ENCODE measurements around the gene MEN1.

MEN1 gene

DNA sequence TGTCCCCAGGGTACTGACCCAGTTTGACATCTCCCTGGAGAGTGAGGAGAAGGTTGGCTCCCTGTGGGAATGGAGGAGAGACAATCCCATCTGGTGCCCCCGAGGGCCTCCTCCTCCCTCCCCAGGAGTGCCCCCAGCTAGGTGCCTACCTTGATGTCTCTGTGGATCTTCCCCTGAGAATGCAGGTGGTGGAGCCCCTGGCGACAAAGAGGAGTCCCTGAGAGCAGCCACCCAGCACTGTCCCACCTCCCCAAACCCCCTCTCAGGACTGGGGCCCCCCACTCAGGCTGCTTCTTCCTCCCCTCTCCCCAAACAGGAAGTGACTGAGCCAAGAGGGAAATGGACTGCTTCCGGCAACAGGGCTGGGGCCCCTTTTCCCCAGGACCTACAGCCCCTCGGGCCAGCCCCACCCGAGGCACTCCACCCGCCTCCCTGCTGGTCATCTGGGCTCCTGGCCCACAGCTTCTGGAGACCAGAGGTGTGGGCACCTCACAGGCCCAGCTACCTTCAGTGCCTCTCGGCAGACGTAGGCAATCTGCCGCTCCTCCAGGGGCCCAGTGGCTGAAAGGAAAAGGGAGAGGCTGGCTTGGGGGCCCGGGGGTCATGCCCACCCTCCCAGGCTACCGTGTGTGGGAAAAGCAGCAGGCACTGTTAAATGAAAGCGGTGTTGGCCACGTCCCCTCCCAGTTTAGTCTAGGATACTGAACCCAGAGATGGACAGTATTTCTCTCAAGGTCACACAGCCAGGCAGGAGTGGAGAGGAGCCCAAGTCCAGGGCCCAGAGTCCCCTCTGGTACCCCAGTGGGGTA lies 8.6 kb downstream of the MEN1 start:
- DNase-seq (ENCODE audit: low read depth in 2 of 2) = no peak

DNA sequence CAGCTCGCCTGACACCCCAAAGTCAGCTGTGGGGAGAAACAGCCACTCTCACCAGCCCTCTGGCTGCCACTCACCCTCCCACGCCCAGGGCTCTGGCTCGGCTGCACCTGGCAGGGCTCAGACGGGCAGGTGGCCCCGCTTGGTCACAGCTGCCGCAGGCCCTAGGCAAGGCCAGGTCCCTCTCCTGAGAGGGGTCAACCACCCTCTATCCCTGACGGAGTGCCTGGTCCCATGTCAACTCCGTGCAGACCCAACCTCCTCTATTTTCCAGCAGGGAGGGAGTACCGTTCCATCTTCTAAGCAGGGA lies 9.2 kb downstream of the MEN1 start:
- no peak for DNase-seq (ENCODE audit: low read depth in 2 of 2)

DNA sequence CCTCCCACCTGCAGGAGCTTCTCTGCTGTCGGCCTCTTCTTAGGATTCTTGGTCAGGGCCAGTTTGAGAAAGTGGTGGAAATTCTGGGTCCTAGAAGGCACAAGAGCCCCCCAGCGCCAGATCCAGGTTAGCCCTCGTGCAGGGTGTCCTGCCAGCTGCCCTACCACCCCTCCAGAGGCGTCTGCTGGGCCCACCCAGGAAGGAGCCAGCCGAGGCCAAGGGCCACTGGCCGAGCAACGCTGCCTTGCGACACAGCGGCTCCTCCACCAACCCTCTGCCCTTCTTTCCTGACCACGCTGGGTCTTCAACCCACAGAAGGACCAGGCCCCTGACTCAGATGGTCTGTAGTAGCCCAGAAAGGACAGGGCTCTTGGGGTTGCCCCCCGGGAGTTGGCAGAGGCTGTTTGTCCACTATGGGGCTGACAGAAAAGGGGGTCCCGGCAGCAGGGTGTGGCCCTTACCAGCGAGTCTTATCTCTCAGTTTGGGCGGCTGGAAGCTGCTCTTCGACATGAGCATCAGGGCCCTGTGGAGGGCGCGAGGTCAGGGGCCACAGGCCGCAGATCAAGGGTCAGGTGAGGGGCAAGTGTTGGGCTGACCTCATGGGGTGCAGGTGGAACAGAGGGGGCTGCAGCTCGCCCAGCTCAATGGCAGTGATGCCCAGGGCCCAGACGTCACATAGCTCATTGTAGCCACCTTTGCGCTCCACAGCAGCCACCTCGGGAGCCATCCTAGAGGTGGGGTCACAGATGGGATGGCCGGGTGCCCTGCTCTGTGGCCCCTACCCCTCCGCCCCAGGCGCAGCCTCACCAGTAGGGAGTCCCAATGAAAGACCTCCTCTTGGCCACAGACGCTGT lies 9.8 kb downstream of the MEN1 start:
- DNase-seq (ENCODE audit: low read depth in 2 of 2) = no peak

DNA sequence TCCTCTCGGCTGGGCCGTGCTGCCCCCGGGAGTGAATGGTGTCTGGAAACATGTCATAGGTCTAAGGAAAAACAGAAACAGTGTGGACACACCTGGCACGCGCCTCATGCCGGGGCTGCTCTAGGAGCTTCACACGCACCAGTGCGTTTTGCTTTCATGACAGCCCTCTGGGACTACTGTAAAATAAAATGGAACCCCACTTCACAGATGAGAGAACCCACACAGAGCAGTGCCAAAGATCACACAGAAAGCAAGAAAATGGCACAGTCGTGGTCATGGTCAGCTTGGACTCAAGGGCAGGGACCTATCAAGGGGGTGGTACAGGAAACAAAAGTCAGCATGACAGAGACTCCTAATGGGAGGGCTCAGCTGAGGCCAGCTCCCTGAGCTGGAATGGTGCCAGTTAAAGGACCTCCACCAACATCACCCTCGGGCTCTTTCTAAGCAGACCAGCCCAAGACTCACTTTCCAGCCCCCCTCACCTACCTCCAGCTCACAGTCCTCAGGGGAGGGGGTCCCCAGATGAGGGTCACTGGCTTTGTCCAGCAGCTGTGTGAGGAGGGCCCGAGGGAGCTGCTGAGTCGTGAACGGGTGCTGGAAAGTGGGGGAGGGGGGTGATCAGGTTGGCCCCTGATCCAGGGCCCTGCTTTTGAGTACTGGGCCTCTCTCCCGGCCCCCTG lies 10.6 kb downstream of the MEN1 start:
- DNase-seq (ENCODE audit: low read depth in 2 of 2) = no peak

DNA sequence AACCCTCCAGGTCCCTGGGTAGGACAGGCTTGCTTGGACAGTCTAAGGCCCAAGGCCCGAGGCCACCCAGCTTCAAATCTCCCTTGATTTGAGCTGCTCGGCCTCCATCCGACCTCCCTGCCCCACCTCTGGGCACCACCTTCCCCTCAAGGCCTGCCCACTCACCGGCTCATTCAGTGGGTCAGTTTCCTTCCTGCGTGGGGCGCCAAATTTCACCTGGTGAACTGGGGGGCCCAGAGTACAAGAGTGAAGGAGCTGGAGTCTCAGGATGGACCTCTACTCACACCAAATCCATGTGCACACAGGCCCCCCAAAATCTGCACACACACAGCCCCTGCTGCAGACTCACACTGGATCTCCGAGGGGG lies 11.1 kb downstream of the MEN1 start:
- DNase-seq (ENCODE audit: low read depth in 2 of 2) = no peak

DNA sequence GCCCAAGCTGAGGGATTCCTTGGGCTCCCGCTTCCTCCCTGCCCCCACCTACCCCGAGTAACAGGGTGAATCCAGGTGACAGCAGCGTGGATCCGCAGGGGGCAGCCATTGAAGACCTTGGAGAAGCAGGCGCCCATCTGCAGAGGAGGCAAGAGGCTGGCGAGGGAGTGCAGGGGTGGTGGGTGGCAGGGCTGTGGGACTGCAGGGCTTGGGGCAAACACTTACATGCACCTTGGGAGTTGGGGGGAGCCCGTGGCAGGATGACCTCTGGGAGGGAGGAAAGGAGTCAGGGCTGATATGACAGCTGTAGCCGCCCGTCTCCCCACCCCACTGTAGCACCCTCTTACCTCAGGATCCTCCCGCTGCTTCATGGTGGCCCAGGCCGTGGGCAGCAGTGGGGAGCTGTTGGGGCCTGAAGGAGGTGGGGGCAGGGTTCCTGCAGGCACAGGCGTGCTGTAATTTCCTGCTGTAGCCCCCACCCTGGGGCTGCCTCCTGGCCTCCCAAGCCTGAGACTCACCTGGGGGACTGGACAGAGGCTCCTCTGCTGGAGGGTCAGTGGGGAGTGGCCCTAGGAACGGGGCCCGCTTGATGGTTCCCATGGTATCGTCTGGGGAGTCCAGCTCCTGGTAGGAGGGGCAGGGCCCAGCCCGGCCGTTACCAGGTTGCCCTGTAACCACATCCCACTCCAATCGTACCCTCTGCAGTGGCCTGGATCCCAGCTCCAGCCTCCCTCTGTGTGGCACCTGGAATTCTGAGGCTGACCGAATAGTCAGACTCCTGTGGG lies 13.4 kb downstream of the MEN1 start:
- no peak for DNase-seq (ENCODE audit: low read depth in 2 of 2)

DNA sequence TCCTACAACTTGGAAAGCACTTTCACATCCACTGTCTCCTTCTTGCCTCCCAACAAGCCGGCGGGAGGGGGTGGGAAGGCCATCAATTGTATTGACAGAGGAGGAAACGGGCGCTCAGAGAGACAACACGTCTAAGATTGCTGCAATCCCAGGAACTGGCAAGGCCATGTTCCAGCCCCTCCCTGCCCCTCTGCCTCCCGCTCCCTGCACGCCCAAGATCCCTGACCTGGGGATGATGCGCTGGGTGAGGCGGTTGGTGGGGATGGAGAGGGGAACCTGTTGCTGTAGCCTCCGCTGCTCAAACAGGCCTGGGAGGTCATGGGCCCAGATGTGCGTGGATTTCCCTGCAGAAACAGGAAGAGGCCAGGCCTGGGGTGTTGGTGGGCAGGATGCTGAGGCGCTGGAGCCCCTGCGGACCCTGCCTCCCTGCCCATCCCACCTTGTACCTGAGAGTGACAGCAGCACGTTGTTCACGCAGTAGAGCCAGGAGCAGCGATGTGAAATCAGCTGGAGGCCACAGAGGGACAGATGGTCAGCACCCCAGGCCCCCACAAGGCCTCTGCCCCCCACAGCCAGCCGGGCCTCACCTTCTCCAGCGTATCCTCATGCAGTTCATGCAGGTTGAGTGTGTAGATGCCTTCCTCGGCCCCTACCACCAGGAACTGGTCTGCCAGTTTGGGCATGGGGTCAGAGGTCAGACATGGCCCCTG lies 14.1 kb downstream of the MEN1 start:
- DNase-seq (ENCODE audit: low read depth in 2 of 2) = no peak

DNA sequence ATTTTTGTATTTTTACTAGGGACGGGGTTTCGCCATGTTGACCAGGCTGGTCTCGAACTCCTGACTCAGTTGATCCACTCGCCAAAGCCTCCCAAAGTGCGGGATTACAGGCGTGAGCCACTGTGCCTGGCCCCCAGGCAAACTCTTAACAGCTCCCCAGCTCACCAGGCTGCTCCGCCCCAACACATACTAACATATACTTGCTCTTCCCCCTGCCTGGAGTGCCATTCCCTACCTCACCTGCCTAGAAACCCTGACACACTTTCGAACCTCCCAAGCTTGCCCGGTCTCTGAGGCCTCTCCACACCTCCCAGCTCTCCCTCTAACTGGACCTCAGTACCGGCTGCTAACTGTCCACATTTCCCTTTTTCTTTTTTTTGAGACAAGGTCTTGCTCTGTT lies 15.8 kb downstream of the MEN1 start:
- DNase-seq (ENCODE audit: low read depth in 2 of 2) = no peak

DNA sequence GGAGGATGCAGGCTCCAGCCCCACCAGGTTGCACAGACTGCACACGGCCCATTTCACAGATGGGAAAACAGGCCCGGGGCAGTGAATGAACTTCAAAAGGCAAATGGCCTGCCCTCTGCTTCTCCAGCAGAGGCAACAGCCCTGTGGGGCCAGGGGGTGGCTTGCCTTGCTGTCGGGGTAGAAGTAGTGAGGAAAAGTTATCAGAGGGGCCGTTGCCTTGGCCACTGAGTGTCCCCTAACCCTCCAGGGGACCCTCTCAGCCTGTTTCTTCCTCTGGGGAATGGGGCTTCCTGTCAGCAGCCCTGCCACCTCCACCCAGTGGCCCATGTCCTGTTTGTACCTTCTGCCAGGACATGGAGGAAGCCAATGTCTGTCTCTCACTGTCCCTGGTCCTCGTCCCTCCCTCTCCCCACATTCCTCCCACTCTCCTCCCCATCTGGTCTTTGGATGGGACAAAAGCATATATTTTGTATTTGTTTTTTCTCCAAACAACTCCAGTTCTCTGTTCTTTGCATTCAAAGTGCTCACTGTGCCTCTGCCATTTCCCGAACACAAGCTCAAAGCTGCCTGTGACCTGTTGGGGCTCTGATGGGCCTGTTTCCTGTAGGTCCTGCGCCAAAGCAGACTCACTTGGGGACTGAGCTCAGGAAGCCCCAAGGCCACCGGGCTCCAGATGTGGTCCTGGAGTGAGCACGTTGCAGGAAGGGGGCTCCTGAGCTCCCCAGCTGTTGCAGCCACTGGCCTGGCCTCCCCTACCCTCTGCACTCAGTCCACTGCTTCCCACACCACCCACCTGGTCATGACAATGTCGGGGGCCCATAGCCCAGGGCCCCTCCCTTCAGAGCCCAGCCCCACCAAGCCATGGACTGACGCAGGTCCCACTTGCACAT lies 16.8 kb downstream of the MEN1 start:
- no peak for DNase-seq (ENCODE audit: low read depth in 2 of 2)

DNA sequence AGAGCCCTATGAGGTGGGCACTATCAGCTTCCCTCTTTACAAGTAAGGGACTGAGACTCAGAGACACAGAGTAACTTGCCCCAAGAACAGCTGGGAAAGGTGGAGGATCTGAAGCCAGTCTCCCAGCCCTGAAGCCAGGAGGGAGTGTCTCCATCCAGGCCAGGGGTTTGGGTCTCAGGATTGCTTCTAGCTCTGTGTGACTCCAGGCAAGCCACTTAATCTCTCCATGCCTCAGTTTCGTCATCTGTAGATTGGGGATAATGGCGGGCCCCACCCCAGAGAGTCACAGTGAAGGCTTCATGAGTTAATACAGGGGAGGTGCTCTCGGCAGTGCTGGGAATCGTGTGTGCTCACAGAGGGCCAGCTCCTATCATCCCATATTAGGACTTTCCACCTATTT lies 17.9 kb downstream of the MEN1 start:
- no peak for DNase-seq (ENCODE audit: low read depth in 2 of 2)

DNA sequence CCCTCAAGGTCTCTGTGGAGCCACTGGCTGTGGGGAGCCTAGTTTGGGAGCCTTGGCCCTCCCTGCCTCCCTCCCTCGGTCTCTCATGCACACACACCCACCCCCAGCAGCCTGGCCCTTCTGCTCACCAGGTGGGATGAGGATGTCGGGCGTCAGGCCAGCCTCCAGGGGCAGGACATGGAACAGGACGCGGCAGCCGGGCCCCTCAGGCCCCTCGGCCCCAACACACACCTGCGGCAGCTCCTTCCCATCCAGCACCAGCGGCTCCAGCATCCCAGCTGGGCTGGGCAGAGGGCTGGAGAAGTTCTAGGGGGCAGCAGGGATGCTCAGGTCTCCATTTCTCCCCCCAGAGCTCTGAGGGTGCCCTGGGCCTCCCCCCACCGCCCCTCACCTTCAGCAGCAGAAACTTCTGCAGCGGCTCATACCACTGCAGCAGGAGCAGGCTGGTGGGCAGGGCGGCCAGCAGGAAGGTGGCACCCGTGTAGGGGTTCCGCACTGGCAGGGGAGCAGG lies 18.5 kb downstream of the MEN1 start:
- no peak for DNase-seq (ENCODE audit: low read depth in 2 of 2)

DNA sequence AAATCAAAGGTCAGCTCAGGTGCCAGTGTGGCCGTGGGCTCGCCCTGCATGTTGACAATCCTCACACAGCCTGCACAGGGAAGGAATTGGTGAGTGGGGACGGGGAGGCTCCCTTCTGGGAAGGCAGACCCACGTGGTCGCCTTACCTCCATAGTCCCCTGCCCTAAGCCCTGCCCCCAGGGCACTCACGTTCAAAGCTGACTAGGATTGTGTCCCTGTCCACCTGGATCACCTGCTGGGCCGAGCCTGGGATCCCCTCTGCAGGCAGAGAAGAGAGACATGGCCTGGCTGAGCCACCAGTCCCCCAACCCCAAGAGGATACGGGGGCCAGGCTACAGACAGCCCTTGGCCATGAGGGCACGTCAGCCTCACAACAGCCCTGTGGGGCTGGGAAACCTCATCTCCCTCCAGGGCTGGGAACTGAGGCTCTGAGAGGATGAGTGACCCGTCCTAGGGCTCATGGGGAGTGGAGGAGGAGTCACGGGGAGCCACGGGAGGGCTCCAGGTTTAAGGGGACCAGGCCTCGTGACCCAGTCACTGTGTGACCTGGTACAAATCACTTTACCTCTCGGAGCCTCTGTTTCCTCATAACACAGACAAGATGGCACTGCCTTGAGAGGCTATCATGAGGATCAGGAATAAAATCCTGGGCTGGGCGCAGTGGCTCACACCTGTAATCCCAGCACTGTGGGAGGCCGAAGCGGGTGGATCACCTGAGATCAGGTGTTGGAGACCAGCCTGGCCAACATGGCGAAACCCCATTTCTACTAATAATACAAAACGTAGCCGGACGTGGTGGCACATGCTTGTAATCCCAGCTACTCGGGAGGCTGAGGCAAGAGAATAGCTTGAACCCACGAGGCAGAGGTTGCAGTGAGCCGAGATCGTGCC lies 19.9 kb downstream of the MEN1 start:
- no peak for DNase-seq (ENCODE audit: low read depth in 2 of 2)

DNA sequence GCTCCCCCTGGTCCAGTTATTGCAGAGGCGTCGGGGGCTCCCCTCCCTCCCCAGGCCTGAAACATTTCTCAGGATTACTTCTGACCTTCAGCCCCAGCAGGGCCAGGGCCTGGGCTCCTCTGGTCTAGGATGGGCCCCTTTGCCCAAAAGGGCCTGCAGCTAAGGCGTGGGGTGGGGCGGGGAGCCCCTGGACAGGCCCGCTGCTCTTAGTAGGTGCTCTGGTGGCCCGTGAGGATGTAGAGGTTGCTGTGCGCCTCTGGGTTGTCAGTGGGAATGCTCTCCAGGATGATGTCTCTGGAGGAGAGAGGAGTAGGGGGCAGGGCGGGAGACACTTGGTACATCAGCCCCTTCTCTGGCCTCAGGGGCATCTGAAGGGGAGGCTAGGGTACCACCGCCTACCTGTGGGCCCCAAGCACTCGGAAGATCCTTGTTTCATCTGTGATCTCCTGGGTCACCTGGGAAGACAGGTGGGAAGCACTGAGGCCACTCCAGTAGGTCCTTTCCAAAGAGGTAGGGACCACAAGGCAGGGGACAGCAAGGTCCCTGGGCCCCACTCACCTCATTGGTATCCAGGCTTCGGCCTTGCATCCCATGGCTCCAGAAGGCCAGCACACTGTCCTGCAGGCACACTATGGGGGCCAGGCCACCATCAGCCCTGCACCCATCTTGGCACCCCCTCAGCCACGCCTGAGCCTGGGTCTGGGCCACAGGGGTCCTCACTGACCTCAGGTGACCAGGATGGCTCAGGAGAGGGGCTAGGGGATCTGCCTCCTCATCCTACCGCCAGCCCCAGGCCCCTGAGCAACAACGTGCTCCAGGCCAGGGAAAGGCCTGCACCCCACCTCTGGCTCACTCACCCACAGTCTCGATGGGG lies 20.8 kb downstream of the MEN1 start:
- no peak for DNase-seq (ENCODE audit: low read depth in 2 of 2)

DNA sequence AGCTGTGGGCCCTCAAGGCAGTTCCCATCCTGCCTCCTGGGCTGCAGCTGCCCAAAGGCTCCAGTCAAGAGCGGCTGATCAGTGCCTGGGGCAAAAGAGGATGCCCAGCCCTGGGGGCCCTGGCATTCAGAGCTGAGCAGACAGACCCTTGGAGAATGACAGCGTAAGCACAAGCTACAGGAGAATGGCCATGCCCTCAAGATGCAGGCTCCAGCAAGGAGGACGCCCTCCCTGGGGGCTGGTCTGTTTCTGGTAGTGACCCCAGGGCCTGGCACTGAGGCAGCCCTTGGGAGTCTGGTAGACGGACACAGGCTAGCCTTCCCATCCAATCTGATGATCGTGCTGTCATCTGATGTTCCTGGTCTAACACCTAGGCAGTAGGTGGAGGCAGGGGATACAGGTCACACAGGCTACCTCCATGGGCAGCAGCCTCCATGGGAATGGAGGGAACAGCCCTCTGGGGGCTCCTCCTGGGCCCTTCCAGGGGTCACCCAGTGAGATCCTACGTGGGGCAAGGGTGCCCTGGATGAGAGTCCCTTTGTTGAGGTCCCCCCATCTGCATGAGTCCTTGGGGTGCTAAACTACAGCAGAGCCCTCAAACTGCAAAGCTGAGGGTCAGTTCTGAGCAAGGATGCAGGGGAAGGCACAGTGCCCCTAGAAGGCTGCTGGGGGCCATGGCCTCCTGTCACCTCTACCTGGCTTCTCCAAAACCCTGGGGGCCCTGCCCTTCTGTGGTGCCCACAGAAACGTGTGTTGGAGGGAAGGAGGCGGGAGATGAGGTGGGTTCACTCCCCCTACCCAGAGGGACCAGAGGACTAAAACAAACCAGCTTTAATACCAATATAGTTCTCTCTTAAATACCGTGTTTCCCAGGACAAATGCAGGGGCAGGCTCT lies 21.8 kb downstream of the MEN1 start:
- no peak for DNase-seq (ENCODE audit: low read depth in 2 of 2)

DNA sequence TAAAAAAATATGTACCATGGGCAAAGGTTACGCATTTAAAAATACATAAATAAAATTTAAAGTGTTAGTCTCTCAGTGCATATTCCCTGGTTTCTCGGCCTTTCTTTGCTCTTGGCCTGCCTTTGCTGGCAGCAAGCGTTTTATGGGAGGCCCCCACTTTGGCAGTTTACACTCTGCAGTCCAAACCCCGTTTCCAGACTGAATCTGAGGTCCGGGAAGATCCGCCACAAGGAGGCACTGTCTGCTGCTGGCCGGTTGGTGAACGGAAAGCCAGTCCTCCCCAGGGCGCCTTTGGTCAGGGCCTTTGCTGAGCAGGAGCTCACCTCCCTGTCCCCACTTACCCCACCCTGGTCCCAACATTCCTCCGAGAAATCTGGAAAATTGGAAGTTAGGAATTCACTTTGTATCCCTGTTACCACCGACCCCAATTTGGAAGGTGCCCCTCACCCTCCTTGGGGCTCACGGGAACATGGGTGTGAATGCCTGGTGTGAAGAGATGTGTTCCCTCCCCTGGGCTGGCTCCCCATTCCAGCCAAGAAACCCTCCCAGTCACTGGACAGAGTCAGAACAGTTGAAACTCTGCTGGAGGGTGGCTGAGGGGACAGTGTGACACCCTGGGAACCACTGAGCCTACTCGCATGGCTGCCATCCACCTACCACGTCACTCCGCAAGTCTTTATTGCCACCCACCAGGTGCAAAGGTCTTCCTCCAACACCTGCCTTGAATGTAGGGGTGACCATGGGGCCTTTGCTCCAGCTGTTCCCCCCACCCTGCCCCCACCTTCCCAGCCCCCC lies 22.6 kb downstream of the MEN1 start:
- no peak for DNase-seq (ENCODE audit: low read depth in 2 of 2)

DNA sequence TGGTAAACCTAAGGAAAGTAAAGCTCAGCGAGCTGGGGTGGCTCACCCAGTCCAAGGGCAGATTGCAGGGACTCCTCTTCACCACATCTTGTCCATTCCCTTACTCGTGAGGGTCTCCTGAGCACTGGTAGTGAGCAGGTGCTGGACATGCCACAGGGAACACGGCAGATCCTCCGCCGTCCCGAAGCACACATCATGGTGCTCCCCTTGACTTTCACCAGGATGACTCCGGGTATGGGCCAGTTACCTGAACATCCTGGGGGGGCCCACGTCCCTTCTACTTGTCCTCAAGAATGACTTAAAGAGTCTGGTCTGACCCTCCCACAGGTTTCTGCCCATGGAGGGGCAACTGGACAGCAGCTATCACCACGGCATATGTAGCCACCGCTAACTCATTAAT lies 24.0 kb downstream of the MEN1 start:
- DNase-seq (ENCODE audit: low read depth in 2 of 2) = no peak

All from activated CD8-positive, alpha-beta memory T cell treated with anti-CD3 and anti-CD28 coated beads for 4 hours (primary cell).